ENCODE results near the gene RBM47.
"Not testable (repeated sequence)": the region's sequence is repeated elsewhere in the genome, so short reads cannot be mapped to it uniquely, and the experiment has no call there.

GRCh38 chr4:40561543-40562177, 68.0 kb downstream of the RBM47 start:
- not testable (repeated sequence) for TF ChIP-seq CTCF (IDR thresholded peaks at IDR 0.05; ENCODE audit: poor library complexity, severe bottlenecking); REST (IDR thresholded peaks at IDR 0.05; ENCODE audit: borderline replicate concordance); POLR2AphosphoS5 (IDR thresholded peaks at IDR 0.05)

All from neural cell (in vitro differentiated cells).